Liver (tissue), 9 donors: ENCODE data around the gene ZPLD1. TPM values are rescaled to one million over a fixed set of nuclear protein-coding genes. Genes with fewer than 3 reads are reported as not detected.

Experiments
- DNase-seq: peaks from one replicate; pipeline ENCODE4 v3.0.0-alpha.2; 2017; ENCODE audit warnings: low spot score
- H3K27ac ChIP-seq, 2 donors: one replicate each; pipeline ENCODE4 v1.7.0; 2013; ENCODE audit warnings: inconsistent platforms in 2 of 2, low read length in 2 of 2, control low read depth in 1 of 2, low read depth in 1 of 2, mild to moderate bottlenecking in 1 of 2
- H3K27me3 ChIP-seq, 4 donors: one replicate each; pipeline versions ENCODE4 v1.6.1 to v1.7.0; 2013; ENCODE audit warnings: low read length in 3 of 4, inconsistent platforms in 1 of 4, mild to moderate bottlenecking in 1 of 4, moderate library complexity in 1 of 4; ENCODE audit not compliant: control insufficient read depth in 4 of 4, insufficient read depth in 4 of 4
- H3K36me3 ChIP-seq, 4 donors: one replicate each; pipeline versions ENCODE4 v1.6.1 to v1.7.0; 2013; ENCODE audit warnings: low read length in 3 of 4, mild to moderate bottlenecking in 3 of 4, low read depth in 1 of 4, moderate library complexity in 1 of 4; ENCODE audit not compliant: control insufficient read depth in 4 of 4, insufficient read depth in 3 of 4
- H3K4me1 ChIP-seq, 4 donors: one replicate each; pipeline versions ENCODE4 v1.6.1 to v1.7.0; 2013; ENCODE audit warnings: low read length in 3 of 4, mild to moderate bottlenecking in 3 of 4, moderate library complexity in 1 of 4; ENCODE audit not compliant: control insufficient read depth in 4 of 4, insufficient read depth in 4 of 4
- H3K4me3 ChIP-seq, 3 donors: one replicate each; pipeline versions ENCODE4 v1.6.1 to v1.7.0; 2013; ENCODE audit warnings: low read length in 3 of 3, control low read depth in 1 of 3, low read depth in 1 of 3, mild to moderate bottlenecking in 1 of 3
- H3K9ac ChIP-seq, 2 donors: one replicate each; pipeline ENCODE4 v1.7.0; 2013; ENCODE audit warnings: low read length in 2 of 2, mild to moderate bottlenecking in 2 of 2, moderate library complexity in 2 of 2, control low read depth in 1 of 2, low read depth in 1 of 2
- H3K9me3 ChIP-seq, 4 donors: one replicate each; pipeline versions ENCODE4 v1.6.1 to v1.7.0; 2013; ENCODE audit warnings: low read length in 3 of 4; ENCODE audit not compliant: control insufficient read depth in 4 of 4
- EGR1 ChIP-seq, 2 donors: IDR thresholded peaks; 2 replicates each; pipeline ENCODE4 v1.6.1; 2016 to 2018; ENCODE audit warnings: antibody characterized with exemption in 2 of 2, low read depth in 2 of 2
- FOXA1 ChIP-seq: IDR thresholded peaks from 2 replicates; pipeline ENCODE4 v1.6.1; 2016; ENCODE audit warnings: antibody characterized with exemption
- FOXA2 ChIP-seq: IDR thresholded peaks from 2 replicates; pipeline ENCODE4 v1.6.1; 2016; ENCODE audit warnings: antibody characterized with exemption
- HNF4A ChIP-seq, 2 donors: conservative IDR thresholded peaks; 2 replicates each; pipeline ENCODE4 v1.6.1; 2016; ENCODE audit warnings: antibody characterized with exemption in 2 of 2, mild to moderate bottlenecking in 2 of 2
- HNF4G ChIP-seq: IDR thresholded peaks from 2 replicates; pipeline ENCODE4 v1.6.1; 2016; ENCODE audit warnings: antibody characterized with exemption
- JUND ChIP-seq, 2 donors: IDR thresholded peaks; 2 replicates each; pipeline ENCODE4 v1.6.1; 2016; ENCODE audit warnings: antibody characterized with exemption in 2 of 2
- RXRA ChIP-seq, 2 donors: IDR thresholded peaks; 2 replicates each; pipeline ENCODE4 v1.6.1; 2017 to 2018; ENCODE audit warnings: antibody characterized with exemption in 2 of 2, mild to moderate bottlenecking in 1 of 2
- SP1 ChIP-seq: IDR thresholded peaks from 2 replicates; pipeline ENCODE4 v1.6.1; 2018; ENCODE audit warnings: antibody characterized with exemption, mild to moderate bottlenecking
- TAF1 ChIP-seq: conservative IDR thresholded peaks from 2 replicates; pipeline ENCODE4 v1.6.1; 2016; ENCODE audit warnings: antibody characterized with exemption, mild to moderate bottlenecking
- YY1 ChIP-seq: IDR thresholded peaks from 2 replicates; pipeline ENCODE4 v1.6.1; 2016; ENCODE audit warnings: antibody characterized with exemption, mild to moderate bottlenecking
- WGBS: extraction: QIAGEN DNeasy Blood & Tissue Kit; methylation state at CpG from one replicate; pipeline ENCODE4 v1.1.7; 2013; 5-methylcytosine and 5-hydroxymethylcytosine counted together
- polyA plus RNA-seq, 2 donors: library from polyadenylated mRNA; stranded (reverse) in 1 of 2; unstranded in 1 of 2; fragments of 200-250 nt in 1 of 2; fragments of >200 nt in 1 of 2; fragmentation: Nextera tagmentation in 1 of 2; extraction: Ambion mirVana in 1 of 2; gene quantifications; one replicate each; pipeline versions ENCODE4 v1.2.1 to v1.2.3, GENCODE V29; 2013 to 2015
- total RNA-seq, 2 donors: library from RNA; depleted of rRNA; stranded (reverse); fragments of >200 nt; gene quantifications; one replicate each; pipeline ENCODE4 v1.2.3, GENCODE V29; 2014
- TF ChIP-seq, protein P1 (sequence below): IDR thresholded peaks from 2 replicates; pipeline ENCODE4 v1.6.1; 2016; ENCODE audit warnings: antibody characterized with exemption
- TF ChIP-seq, protein P2 (sequence below): IDR thresholded peaks from 2 replicates; pipeline ENCODE4 v1.6.1; 2016; ENCODE audit warnings: antibody characterized with exemption, mild to moderate bottlenecking
- TF ChIP-seq, protein P3 (sequence below): IDR thresholded peaks from 2 replicates; pipeline ENCODE4 v1.6.1; 2016; ENCODE audit warnings: antibody characterized with exemption
- donor health status: healthy.
- donor health status: healthy.
- donor health status: healthy.
- donor health status: healthy.
- donor health status: healthy.

ZPLD1 gene
- total and polyA plus RNA-seq, 4 donors, result 0.03 to 0.23 (median 0.07) TPM

DNA sequence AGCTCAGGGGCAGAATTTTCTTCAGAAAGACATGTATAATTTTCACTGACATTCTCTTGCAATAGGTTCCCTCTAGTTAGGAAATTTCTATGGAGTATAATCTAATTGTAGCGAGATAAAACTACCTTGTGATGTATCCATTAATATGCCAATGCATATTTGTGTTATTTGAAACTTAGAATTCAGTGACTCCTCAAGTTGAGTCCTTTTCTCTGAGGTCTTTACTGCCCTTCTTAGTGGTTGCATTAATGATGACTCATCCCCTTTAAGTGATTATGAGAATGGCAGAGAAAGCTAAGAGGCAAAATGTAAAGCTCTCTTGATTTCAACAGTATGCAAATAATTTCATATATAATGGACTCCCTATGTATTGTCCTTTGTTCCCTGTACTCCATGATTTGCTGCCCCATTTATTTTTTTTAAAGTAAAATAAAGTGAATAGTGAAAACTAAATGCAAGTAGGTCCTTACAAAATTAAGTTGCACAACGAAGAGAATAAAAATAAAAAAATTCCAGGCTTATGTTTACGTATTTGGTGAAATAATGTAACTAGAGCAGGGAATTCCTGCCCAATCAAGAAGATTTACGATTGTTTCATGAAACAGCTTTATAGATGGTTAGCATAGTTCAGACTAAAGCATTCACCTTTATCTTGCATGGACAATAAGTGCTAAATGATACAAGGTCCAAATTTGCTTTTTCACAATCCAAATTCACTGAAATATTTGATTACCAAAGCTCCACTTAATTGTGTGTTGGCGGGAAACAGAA, 78.1 kb downstream of the ZPLD1 start:
- H3K4me3 ChIP-seq, result no peak overlapping the region
- H3K9ac ChIP-seq, result no peak overlapping the region
- no peak for DNase-seq
- H3K9me3 ChIP-seq, result no peaks in the 10 kb centered on the region
- no peaks in the 10 kb centered on the region for H3K27me3 ChIP-seq
- no peaks in the 10 kb centered on the region for H3K4me1 ChIP-seq
- TF ChIP-seq JUND (IDR thresholded peaks at IDR 0.05) (no peak), FOXA2 (no peak), EGR1 (IDR thresholded peaks at IDR 0.05; ENCODE audit: low read depth in 2 of 2) (no peak), TAF1 (no peak), YY1 (no peak), FOXA1 (no peak), HNF4G (no peak), SP1 (no peak), RXRA (IDR thresholded peaks at IDR 0.05) (no peak), HNF4A (conservative IDR thresholded peaks at IDR 0.05) (no peak)
- TF ChIP-seq, protein P1, sequence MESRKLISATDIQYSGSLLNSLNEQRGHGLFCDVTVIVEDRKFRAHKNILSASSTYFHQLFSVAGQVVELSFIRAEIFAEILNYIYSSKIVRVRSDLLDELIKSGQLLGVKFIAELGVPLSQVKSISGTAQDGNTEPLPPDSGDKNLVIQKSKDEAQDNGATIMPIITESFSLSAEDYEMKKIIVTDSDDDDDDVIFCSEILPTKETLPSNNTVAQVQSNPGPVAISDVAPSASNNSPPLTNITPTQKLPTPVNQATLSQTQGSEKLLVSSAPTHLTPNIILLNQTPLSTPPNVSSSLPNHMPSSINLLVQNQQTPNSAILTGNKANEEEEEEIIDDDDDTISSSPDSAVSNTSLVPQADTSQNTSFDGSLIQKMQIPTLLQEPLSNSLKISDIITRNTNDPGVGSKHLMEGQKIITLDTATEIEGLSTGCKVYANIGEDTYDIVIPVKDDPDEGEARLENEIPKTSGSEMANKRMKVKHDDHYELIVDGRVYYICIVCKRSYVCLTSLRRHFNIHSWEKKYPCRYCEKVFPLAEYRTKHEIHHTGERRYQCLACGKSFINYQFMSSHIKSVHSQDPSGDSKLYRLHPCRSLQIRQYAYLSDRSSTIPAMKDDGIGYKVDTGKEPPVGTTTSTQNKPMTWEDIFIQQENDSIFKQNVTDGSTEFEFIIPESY, result no peak
- TF ChIP-seq, protein P2, sequence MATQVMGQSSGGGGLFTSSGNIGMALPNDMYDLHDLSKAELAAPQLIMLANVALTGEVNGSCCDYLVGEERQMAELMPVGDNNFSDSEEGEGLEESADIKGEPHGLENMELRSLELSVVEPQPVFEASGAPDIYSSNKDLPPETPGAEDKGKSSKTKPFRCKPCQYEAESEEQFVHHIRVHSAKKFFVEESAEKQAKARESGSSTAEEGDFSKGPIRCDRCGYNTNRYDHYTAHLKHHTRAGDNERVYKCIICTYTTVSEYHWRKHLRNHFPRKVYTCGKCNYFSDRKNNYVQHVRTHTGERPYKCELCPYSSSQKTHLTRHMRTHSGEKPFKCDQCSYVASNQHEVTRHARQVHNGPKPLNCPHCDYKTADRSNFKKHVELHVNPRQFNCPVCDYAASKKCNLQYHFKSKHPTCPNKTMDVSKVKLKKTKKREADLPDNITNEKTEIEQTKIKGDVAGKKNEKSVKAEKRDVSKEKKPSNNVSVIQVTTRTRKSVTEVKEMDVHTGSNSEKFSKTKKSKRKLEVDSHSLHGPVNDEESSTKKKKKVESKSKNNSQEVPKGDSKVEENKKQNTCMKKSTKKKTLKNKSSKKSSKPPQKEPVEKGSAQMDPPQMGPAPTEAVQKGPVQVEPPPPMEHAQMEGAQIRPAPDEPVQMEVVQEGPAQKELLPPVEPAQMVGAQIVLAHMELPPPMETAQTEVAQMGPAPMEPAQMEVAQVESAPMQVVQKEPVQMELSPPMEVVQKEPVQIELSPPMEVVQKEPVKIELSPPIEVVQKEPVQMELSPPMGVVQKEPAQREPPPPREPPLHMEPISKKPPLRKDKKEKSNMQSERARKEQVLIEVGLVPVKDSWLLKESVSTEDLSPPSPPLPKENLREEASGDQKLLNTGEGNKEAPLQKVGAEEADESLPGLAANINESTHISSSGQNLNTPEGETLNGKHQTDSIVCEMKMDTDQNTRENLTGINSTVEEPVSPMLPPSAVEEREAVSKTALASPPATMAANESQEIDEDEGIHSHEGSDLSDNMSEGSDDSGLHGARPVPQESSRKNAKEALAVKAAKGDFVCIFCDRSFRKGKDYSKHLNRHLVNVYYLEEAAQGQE, result no peak
- TF ChIP-seq, protein P3, sequence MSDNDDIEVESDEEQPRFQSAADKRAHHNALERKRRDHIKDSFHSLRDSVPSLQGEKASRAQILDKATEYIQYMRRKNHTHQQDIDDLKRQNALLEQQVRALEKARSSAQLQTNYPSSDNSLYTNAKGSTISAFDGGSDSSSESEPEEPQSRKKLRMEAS, result no peak
- 75% methylated on average over 5 of the region's 5 CpGs for WGBS
- H3K36me3 ChIP-seq, result no peaks in the 10 kb centered on the region
- no peak overlapping the region for H3K27ac ChIP-seq

DNA sequence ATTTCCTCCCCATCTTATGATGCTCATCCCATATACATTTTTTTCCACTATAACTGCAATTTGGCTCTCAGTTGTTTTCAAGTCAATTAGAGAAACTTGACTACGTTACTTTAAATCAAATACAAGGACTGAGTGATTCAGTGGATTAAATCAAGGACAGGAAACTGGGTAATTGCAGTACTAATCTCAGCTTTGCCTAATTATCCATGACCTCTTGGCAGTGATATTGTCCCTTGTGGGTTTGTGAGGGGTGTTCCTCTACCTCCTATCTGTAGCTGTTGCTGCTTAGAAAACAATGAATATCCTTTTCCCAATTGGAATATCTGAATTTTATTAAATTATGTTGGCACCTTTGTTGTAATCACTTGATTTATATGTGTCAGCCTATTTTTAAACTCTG, 79.4 kb downstream of the ZPLD1 start:
- Histone ChIP-seq H3K27ac (no peak overlapping the region), H3K9me3 (no peaks in the 10 kb centered on the region), H3K4me3 (no peak overlapping the region), H3K27me3 (no peaks in the 10 kb centered on the region), H3K9ac (no peak overlapping the region), H3K36me3 (no peaks in the 10 kb centered on the region), H3K4me1 (no peaks in the 10 kb centered on the region)
- DNase-seq, result no peak
- WGBS, result 59% methylated on average over 1 of the region's 1 CpG
- TF ChIP-seq, protein P3, result no peak
- TF ChIP-seq FOXA2, result no peak
